ENCODE results near the gene PCBP4. TPM values are rescaled to one million over a fixed set of nuclear protein-coding genes. Genes with fewer than 3 reads are reported as not detected.

PCBP4 gene
- total RNA-seq, 2 experiments from 2014 or later, result 2.0 to 12.5 TPM

- ChIA-PET POLR2A (interaction anchor here (1.3 kb wide), 1 partner anchor 49 kb away, joined by 3 read pairs; no protein-coding TSS in a partner anchor), CTCF (ENCODE audit: unreplicated experiment) (interaction anchor here (0.6 to 0.7 kb wide), 3 partner anchors 80 to 1390 kb away, joined by 3 to 5 read pairs (median 3); no protein-coding TSS in a partner anchor)
- Histone ChIP-seq H4K20me1 (ENCODE audit: insufficient read depth, low read length) (no peaks in the 10 kb centered on the region), H2AFZ (ENCODE audit: low read length) (no peak overlapping the region), H3K9me3 (ENCODE audit: low read length) (no peaks in the 10 kb centered on the region), H3K4me3 (ENCODE audit: low read depth, low read length, poor library complexity, severe bottlenecking) (no peak overlapping the region), H3K79me2 (ENCODE audit: insufficient read depth, low read depth, low read length) (no peaks in the 10 kb centered on the region), H3K9me2 (ENCODE audit: insufficient read depth, low read length) (no peaks in the 10 kb centered on the region), H3K4me2 (ENCODE audit: low read length) (no peak overlapping the region), H3K36me3 (ENCODE audit: insufficient read depth, low read length) (no peaks in the 10 kb centered on the region), H3K27ac (ENCODE audit: low read depth, low read length, poor library complexity, severe bottlenecking) (no peak overlapping the region), H3K4me1 (ENCODE audit: insufficient read depth, low read length, poor library complexity, severe bottlenecking) (peaks cover 15% of the 10 kb centered on the region)
- TF ChIP-seq EZH2phosphoT487 (IDR thresholded peaks at IDR 0.05; ENCODE audit: borderline replicate concordance, low read depth, low read length), result no peak
- TF ChIP-seq, protein P1, sequence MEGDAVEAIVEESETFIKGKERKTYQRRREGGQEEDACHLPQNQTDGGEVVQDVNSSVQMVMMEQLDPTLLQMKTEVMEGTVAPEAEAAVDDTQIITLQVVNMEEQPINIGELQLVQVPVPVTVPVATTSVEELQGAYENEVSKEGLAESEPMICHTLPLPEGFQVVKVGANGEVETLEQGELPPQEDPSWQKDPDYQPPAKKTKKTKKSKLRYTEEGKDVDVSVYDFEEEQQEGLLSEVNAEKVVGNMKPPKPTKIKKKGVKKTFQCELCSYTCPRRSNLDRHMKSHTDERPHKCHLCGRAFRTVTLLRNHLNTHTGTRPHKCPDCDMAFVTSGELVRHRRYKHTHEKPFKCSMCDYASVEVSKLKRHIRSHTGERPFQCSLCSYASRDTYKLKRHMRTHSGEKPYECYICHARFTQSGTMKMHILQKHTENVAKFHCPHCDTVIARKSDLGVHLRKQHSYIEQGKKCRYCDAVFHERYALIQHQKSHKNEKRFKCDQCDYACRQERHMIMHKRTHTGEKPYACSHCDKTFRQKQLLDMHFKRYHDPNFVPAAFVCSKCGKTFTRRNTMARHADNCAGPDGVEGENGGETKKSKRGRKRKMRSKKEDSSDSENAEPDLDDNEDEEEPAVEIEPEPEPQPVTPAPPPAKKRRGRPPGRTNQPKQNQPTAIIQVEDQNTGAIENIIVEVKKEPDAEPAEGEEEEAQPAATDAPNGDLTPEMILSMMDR (conservative IDR thresholded peaks at IDR 0.05; ENCODE audit: low read length), result no peak
- intact Hi-C loops (cut with micrococcal nuclease; ENCODE audit: unreplicated experiment), result loop anchor here (5.0 kb wide), 1 partner anchor 443 kb away; the partner anchor contains the start of gene SEMA3G
- DNase-seq (ENCODE audit: low spot score), result no peak
- BruUV-seq (replicated peaks), result no TSS peak
Measured at GRCh38 chr3:52004163-52004787, 37.0 kb upstream of the PCBP4 start.

DNA sequence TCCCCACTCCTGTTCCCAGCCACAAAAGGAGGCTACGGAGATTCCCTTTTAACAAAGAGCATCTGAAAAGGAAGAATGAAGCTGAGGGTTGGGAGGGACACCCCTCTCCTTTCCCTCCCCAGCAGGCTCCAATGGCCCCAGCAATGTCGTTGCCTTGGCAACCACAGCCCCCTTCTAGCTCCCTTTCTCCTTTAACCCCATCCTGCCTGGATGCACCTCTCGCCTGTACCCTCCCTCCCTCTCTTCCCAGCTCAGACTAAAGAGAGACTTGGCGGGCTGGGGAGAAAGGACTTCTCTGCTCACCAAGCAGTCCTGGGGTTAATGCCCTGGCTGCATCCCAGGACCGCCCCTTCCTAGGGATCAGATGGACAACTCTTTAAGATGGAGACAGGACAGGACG, 35.5 kb upstream of the PCBP4 start:
- POLR2A ChIA-PET, result no interaction called here
- TF ChIP-seq, protein P1 (conservative IDR thresholded peaks at IDR 0.05; ENCODE audit: low read length), result no peak
- no peak for TF ChIP-seq EZH2phosphoT487 (IDR thresholded peaks at IDR 0.05; ENCODE audit: borderline replicate concordance, low read depth, low read length)
- no TSS peak for BruUV-seq (replicated peaks)
- no peak overlapping the region for H3K27ac ChIP-seq (ENCODE audit: low read depth, low read length, poor library complexity, severe bottlenecking)
- H3K4me3 ChIP-seq (ENCODE audit: low read depth, low read length, poor library complexity, severe bottlenecking), result no peak overlapping the region
- no peaks in the 10 kb centered on the region for H3K36me3 ChIP-seq (ENCODE audit: insufficient read depth, low read length)
- no peak overlapping the region for H3K4me2 ChIP-seq (ENCODE audit: low read length)
- CTCF ChIA-PET (ENCODE audit: unreplicated experiment), result no interaction called here
- no peaks in the 10 kb centered on the region for H3K9me3 ChIP-seq (ENCODE audit: low read length)
- H4K20me1 ChIP-seq (ENCODE audit: insufficient read depth, low read length), result no peaks in the 10 kb centered on the region
- peaks cover 15% of the 10 kb centered on the region for H3K4me1 ChIP-seq (ENCODE audit: insufficient read depth, low read length, poor library complexity, severe bottlenecking)
- no peaks in the 10 kb centered on the region for H3K79me2 ChIP-seq (ENCODE audit: insufficient read depth, low read depth, low read length)
- intact Hi-C loops (cut with micrococcal nuclease; ENCODE audit: unreplicated experiment), result loop anchor here (5.0 kb wide), 1 partner anchor 445 kb away; the partner anchor contains the start of gene SEMA3G
- no peak overlapping the region for H2AFZ ChIP-seq (ENCODE audit: low read length)
- DNase-seq (ENCODE audit: low spot score), result no peak
- H3K9me2 ChIP-seq (ENCODE audit: insufficient read depth, low read length), result no peaks in the 10 kb centered on the region

DNA sequence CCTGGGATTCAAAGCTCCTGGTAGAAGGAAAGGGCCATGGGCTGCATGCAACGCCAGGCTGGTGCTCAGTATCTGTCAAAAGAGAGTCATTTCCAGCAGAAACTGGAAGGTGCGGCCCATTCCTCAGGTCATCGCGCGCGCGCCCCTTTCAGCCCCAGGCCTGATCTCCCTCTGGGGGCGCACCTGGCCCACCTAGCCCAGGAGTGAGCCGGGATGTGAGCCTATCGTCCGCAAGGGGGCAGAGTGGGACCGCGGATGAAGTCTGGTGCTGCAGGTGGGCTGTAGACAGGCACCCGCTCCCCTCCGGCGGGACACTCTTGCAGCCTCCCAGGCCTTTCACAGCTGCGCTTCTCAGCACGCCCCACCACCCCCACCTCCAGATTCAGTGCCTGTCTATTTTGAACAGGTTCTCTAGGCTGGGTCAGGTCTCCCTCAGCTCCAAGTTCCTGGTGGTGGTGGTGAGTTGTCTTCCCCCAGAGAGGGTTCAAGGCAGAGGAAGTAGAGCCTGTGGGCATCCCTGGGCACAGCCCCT, 34.3 kb upstream of the PCBP4 start:
- POLR2A ChIA-PET, result no interaction called here
- no peaks in the 10 kb centered on the region for H3K36me3 ChIP-seq (ENCODE audit: insufficient read depth, low read length)
- peak; percentile 90 for DNase-seq (ENCODE audit: low spot score)

More for the DNA sequence above, 34.3 kb upstream of the PCBP4 start:
- Histone ChIP-seq H2AFZ (ENCODE audit: low read length) (peak overlapping the region; percentile 43; the same call in 1 of the 2 replicates), H3K27ac (ENCODE audit: low read depth, low read length, poor library complexity, severe bottlenecking) (no peak overlapping the region), H3K9me2 (ENCODE audit: insufficient read depth, low read length) (no peaks in the 10 kb centered on the region), H4K20me1 (ENCODE audit: insufficient read depth, low read length) (no peaks in the 10 kb centered on the region), H3K4me3 (ENCODE audit: low read depth, low read length, poor library complexity, severe bottlenecking) (no peak overlapping the region), H3K79me2 (ENCODE audit: insufficient read depth, low read depth, low read length) (no peaks in the 10 kb centered on the region), H3K4me2 (ENCODE audit: low read length) (peak overlapping the region; percentile 32; the same call in 1 of the 2 replicates), H3K4me1 (ENCODE audit: insufficient read depth, low read length, poor library complexity, severe bottlenecking) (peaks cover 15% of the 10 kb centered on the region), H3K9me3 (ENCODE audit: low read length) (no peaks in the 10 kb centered on the region)
- intact Hi-C loops (cut with micrococcal nuclease; ENCODE audit: unreplicated experiment), result loop anchor here (1.0 to 5.0 kb wide), 6 partner anchors 52 to 446 kb away; partner anchors contain the start of gene SEMA3G
- TF ChIP-seq, protein P1 (conservative IDR thresholded peaks at IDR 0.05; ENCODE audit: low read length), result peak; percentile 99
- no peak for TF ChIP-seq EZH2phosphoT487 (IDR thresholded peaks at IDR 0.05; ENCODE audit: borderline replicate concordance, low read depth, low read length)
- BruUV-seq (replicated peaks), result no TSS peak
- CTCF ChIA-PET (ENCODE audit: unreplicated experiment), result interaction anchor here (0.6 to 0.7 kb wide), 2 partner anchors 76 to 297 kb away, joined by 3 read pairs; no protein-coding TSS in a partner anchor
